MM.1S (cell line): ENCODE results near the gene PRMT7.

Experiments
- DNase-seq: peaks from one replicate; pipeline ENCODE4 v3.0.0-alpha.2; 2015
- H2AFZ ChIP-seq: fragments of 300-600 bp; sonication (generic); 2 replicates; pipeline ENCODE4 v1.6.0; 2016; ENCODE audit warnings: antibody characterized with exemption, low read length
- H3F3A ChIP-seq: fragments of 300-600 bp; sonication (generic); 2 replicates; pipeline ENCODE4 v1.6.1; 2016; ENCODE audit warnings: mild to moderate bottlenecking, antibody characterized with exemption, low read length, moderate library complexity, mixed read lengths; ENCODE audit not compliant: insufficient read depth
- H3K27ac ChIP-seq: fragments of 300-600 bp; sonication (generic); 2 replicates; pipeline ENCODE4 v1.5.1; 2016; ENCODE audit warnings: mild to moderate bottlenecking, low read length
- H3K27me3 ChIP-seq: fragments of 300-600 bp; sonication (generic); replicated peaks from 2 replicates; pipeline ENCODE4 v1.6.0; 2016; ENCODE audit warnings: low read length; ENCODE audit not compliant: insufficient read depth
- H3K36me3 ChIP-seq: fragments of 300-600 bp; sonication (generic); replicated peaks from 2 replicates; pipeline ENCODE4 v1.6.1; 2016; ENCODE audit warnings: mild to moderate bottlenecking, low read length, mixed read lengths; ENCODE audit not compliant: insufficient read depth
- H3K4me1 ChIP-seq: fragments of 300-600 bp; sonication (generic); 2 replicates; pipeline ENCODE4 v1.6.1; 2016; ENCODE audit warnings: low read length, mixed read lengths
- H3K4me2 ChIP-seq: fragments of 300-600 bp; sonication (generic); 2 replicates; pipeline ENCODE4 v1.6.0; 2016; ENCODE audit warnings: low read depth, low read length
- H3K4me3 ChIP-seq: fragments of 300-600 bp; sonication (generic); 2 replicates; pipeline ENCODE4 v1.5.1; 2016; ENCODE audit warnings: low read length, mixed read lengths
- H3K79me2 ChIP-seq: fragments of 300-600 bp; sonication (generic); 2 replicates; pipeline ENCODE4 v1.6.1; 2016; ENCODE audit warnings: mixed run types, low read length, mixed read lengths
- H3K9ac ChIP-seq: fragments of 300-600 bp; sonication (generic); 2 replicates; pipeline ENCODE4 v1.6.1; 2016; ENCODE audit warnings: low read length, mixed read lengths
- H3K9me2 ChIP-seq: fragments of 300-600 bp; sonication (generic); replicated peaks from 2 replicates; pipeline ENCODE4 v1.6.1; 2016; ENCODE audit warnings: mild to moderate bottlenecking, low read length, mixed read lengths; ENCODE audit not compliant: insufficient read depth
- H3K9me3 ChIP-seq: fragments of 300-600 bp; sonication (generic); replicated peaks from 2 replicates; pipeline ENCODE4 v1.6.1; 2016; ENCODE audit warnings: mild to moderate bottlenecking, low read length, mixed read lengths; ENCODE audit not compliant: insufficient read depth
- H4K20me1 ChIP-seq: fragments of 300-600 bp; sonication (generic); 2 replicates; pipeline ENCODE4 v1.6.1; 2016; ENCODE audit warnings: mild to moderate bottlenecking, low read length, moderate library complexity, mixed read lengths; ENCODE audit not compliant: insufficient read depth
- EZH2 ChIP-seq: fragments of 300-600 bp; sonication (generic); optimal IDR thresholded peaks from 2 replicates; pipeline ENCODE3; 2017; ENCODE audit warnings: low read depth, mild to moderate bottlenecking, antibody characterized with exemption, low read length, mixed read lengths
- EZH2phosphoT487 ChIP-seq: fragments of 300-600 bp; sonication (generic); IDR thresholded peaks from 2 replicates; pipeline ENCODE4 v1.6.1; 2018; ENCODE audit warnings: antibody characterized with exemption, low read length
- TF ChIP-seq, protein P1 (sequence below): fragments of 300-600 bp; sonication (generic); IDR thresholded peaks from 2 replicates; pipeline ENCODE4 v1.5.1; 2016; ENCODE audit warnings: antibody characterized with exemption, low read length, mixed read lengths

PRMT7 gene

DNA sequence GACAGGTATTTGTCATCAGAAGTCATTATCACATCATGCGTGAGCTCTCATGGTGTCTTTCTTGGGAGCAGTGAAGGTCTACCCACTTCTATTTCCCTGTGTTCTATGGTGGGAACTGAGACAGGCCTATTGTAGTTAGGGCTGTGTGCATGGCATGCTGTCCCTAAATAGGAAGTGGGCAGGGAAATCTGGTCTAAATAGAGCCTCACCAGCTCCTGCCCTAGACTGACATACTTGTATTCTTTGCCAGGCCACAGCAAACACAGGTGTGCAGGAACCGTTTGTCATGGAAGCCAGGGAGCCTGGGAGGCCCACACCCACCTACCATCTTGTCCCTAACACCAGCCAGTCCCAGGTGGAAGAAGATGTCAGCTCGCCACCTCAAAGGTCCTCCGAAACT is 36.4 kb upstream of the PRMT7 start:
- TF ChIP-seq, protein P1, sequence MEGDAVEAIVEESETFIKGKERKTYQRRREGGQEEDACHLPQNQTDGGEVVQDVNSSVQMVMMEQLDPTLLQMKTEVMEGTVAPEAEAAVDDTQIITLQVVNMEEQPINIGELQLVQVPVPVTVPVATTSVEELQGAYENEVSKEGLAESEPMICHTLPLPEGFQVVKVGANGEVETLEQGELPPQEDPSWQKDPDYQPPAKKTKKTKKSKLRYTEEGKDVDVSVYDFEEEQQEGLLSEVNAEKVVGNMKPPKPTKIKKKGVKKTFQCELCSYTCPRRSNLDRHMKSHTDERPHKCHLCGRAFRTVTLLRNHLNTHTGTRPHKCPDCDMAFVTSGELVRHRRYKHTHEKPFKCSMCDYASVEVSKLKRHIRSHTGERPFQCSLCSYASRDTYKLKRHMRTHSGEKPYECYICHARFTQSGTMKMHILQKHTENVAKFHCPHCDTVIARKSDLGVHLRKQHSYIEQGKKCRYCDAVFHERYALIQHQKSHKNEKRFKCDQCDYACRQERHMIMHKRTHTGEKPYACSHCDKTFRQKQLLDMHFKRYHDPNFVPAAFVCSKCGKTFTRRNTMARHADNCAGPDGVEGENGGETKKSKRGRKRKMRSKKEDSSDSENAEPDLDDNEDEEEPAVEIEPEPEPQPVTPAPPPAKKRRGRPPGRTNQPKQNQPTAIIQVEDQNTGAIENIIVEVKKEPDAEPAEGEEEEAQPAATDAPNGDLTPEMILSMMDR = no peak
- no peak for TF ChIP-seq EZH2
- no peak for TF ChIP-seq EZH2phosphoT487
- Histone ChIP-seq H2AFZ (no peak overlapping the region), H3K4me2 (peak overlapping the region; percentile 40), H3K9ac (peak overlapping the region; percentile 3; the same call in 1 of the 2 replicates), H3K36me3 (no peaks in the 10 kb centered on the region), H3F3A (peaks cover 59% of the 10 kb centered on the region), H3K9me3 (no peaks in the 10 kb centered on the region), H3K9me2 (no peaks in the 10 kb centered on the region), H3K27ac (peak overlapping the region; percentile 79; the same call in 1 of the 2 replicates), H3K79me2 (peaks cover 78% of the 10 kb centered on the region), H3K4me1 (peaks cover 63% of the 10 kb centered on the region), H4K20me1 (no peaks in the 10 kb centered on the region), H3K27me3 (no peaks in the 10 kb centered on the region), H3K4me3 (no peak overlapping the region)
- DNase-seq = no peak

DNA sequence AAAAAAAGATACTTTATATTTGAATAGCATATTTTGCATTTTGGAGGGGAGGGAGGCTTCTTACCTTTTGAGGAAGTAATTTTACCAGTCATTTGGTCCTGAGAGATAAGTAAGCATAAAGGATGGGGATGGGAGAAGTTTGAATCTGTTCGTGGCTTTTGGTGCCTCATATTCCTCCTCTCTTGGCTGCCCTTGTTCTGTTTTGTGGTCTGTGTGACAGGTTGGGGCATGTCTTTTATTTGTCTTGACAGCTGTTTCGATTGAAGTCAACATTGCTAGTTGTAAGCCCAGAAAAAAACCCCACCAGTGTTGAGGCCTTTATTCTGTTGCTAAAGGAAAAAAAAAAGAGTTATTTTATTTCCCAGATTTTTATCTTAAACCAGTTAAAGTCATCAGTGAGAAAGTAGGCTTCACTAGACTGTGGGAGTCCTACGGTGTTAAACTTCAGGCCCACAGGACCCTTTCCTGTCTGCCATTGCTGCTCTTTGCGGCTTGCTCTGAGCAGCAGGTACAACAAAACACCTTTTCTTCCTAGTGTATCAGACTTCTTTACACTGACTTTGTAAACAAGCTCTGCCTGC is 35.1 kb upstream of the PRMT7 start:
- peak; percentile 80 for DNase-seq
- H3K9ac ChIP-seq = peak overlapping the region; percentile 11; the same call in 1 of the 2 replicates
- H4K20me1 ChIP-seq = no peaks in the 10 kb centered on the region
- peaks cover 78% of the 10 kb centered on the region for H3K79me2 ChIP-seq
- no peaks in the 10 kb centered on the region for H3K9me3 ChIP-seq
- H3K27me3 ChIP-seq = no peaks in the 10 kb centered on the region
- H3K36me3 ChIP-seq = no peaks in the 10 kb centered on the region
- H2AFZ ChIP-seq = no peak overlapping the region
- no peaks in the 10 kb centered on the region for H3K9me2 ChIP-seq
- TF ChIP-seq EZH2phosphoT487 (no peak), EZH2 (no peak)
- TF ChIP-seq, protein P1 = no peak
- peaks cover 59% of the 10 kb centered on the region for H3F3A ChIP-seq
- 0 out of 2 replicates have a peak overlapping the region, but pooled peaks have one; percentile 2 for H3K4me3 ChIP-seq
- peaks cover 61% of the 10 kb centered on the region for H3K4me1 ChIP-seq
- H3K4me2 ChIP-seq = peak overlapping the region; percentile 40
- peak overlapping the region; percentile 79 for H3K27ac ChIP-seq

DNA sequence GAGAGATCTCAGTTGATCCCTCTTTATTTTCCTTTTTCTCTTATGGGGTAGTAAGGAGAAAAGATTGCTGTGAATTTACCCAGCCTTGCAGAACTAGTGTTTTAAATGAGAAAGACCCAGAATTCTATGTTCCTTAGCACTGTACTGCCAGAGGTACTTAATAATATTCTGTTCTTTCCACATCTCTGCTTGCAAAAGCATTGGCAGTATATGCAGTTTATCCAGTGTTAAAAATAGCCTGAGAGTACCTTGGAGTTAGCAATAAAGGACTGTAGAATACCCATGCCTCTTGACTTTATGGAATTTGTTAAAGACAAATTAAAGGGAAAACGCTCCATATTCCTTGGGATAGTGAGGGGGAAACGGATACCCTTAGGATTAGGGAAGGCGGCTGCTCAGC is 34.6 kb upstream of the PRMT7 start:
- TF ChIP-seq EZH2 = no peak
- TF ChIP-seq, protein P1 = no peak
- no peak for TF ChIP-seq EZH2phosphoT487
- H3K4me3 ChIP-seq = no peak overlapping the region
- H3K36me3 ChIP-seq = no peaks in the 10 kb centered on the region
- no peaks in the 10 kb centered on the region for H4K20me1 ChIP-seq
- H3K9me3 ChIP-seq = no peaks in the 10 kb centered on the region
- H3K79me2 ChIP-seq = peaks cover 78% of the 10 kb centered on the region
- peak overlapping the region; percentile 11; the same call in 1 of the 2 replicates for H3K9ac ChIP-seq
- peaks cover 61% of the 10 kb centered on the region for H3K4me1 ChIP-seq
- peak overlapping the region; percentile 40 for H3K4me2 ChIP-seq
- H3F3A ChIP-seq = peaks cover 60% of the 10 kb centered on the region
- H3K27ac ChIP-seq = peak overlapping the region; percentile 79
- DNase-seq = no peak
- H3K27me3 ChIP-seq = no peaks in the 10 kb centered on the region
- H2AFZ ChIP-seq = no peak overlapping the region
- H3K9me2 ChIP-seq = no peaks in the 10 kb centered on the region
